EH (cell line): ENCODE results near the gene PRSS56.

Source experiments
- DNase-seq: peaks from one replicate; pipeline ENCODE4 v3.0.0-alpha.2; 2015; ENCODE audit warnings: low read depth

PRSS56 gene

GRCh38 chr2:232573042-232573441 is 52.9 kb downstream of the PRSS56 start:
- DNase-seq, result no peak

- DNase-seq, result no peak
Observed at GRCh38 chr2:232573771-232574435, 53.7 kb downstream of the PRSS56 start.

GRCh38 chr2:232574674-232575403 is 54.7 kb downstream of the PRSS56 start:
- peak; percentile 70 for DNase-seq
